Retinal pigment epithelial cell (primary cell): ENCODE data around the gene ADAMTS6.

ENCODE experiments used
- DNase-seq: peaks from one replicate; pipeline ENCODE4 v3.0.0-alpha.2; 2010; ENCODE audit warnings: low read depth
- H3K4me3 ChIP-seq: 2 replicates; pipeline ENCODE4 v1.5.1; 2011; ENCODE audit warnings: mild to moderate bottlenecking, low read length, control low read depth, moderate library complexity
- TF ChIP-seq, protein P1 (sequence below): conservative IDR thresholded peaks from 2 replicates; pipeline ENCODE4 v1.5.1; 2011; ENCODE audit warnings: low read depth, low read length, control low read depth, inconsistent platforms

The ADAMTS6 gene

DNA sequence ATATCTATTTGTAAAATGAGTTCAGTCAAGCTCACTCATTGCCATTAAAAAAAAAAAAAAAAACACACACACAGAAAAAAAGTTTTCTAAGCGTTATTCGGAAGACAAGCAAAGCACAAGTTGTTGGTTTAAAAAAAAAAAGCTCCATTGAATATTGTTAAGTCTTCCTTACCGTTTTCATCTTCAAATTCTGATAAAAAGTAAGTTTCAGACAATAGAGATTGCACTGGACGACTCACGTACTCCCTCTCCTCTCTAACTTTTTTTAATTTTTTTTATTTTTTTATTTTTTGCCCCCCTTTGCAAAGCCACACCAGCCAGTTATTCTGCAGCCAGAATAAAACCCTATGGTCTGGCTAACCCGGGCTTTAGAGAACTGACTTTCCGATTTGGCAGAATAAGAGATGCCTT is 544 bp downstream of the ADAMTS6 start:
- no peak for DNase-seq
- H3K4me3 ChIP-seq, result peak overlapping the region; percentile 83
- TF ChIP-seq, protein P1, sequence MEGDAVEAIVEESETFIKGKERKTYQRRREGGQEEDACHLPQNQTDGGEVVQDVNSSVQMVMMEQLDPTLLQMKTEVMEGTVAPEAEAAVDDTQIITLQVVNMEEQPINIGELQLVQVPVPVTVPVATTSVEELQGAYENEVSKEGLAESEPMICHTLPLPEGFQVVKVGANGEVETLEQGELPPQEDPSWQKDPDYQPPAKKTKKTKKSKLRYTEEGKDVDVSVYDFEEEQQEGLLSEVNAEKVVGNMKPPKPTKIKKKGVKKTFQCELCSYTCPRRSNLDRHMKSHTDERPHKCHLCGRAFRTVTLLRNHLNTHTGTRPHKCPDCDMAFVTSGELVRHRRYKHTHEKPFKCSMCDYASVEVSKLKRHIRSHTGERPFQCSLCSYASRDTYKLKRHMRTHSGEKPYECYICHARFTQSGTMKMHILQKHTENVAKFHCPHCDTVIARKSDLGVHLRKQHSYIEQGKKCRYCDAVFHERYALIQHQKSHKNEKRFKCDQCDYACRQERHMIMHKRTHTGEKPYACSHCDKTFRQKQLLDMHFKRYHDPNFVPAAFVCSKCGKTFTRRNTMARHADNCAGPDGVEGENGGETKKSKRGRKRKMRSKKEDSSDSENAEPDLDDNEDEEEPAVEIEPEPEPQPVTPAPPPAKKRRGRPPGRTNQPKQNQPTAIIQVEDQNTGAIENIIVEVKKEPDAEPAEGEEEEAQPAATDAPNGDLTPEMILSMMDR, result no peak

DNA sequence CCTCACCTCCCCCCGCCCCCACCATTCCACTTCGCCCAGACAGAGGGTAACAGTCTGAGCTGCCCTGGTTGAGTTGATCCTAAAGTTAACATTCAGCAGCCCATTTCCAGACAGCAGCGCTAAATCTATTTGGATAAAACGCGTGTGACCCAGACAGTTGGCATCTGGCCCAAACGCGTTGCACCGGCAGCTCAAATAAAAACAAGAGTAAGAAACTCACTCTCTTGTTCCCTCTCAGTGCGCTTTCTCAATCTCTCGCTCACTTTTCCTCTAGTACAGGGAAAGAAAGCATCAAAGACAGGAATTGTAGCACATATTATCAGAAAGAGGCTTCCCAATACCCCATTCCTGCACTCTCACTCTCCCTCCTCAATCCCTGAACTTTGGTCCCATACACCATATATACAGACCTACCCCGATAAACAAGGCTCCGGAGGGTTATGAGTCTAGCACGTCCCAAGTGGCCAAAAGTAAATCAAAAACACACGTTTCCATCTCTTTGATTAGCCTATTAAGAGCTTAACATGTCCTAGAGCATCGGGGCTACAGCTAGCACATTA is 1.3 kb downstream of the ADAMTS6 start:
- H3K4me3 ChIP-seq, result peak overlapping the region; percentile 83
- TF ChIP-seq, protein P1, result no peak
- peak; percentile 71 for DNase-seq

DNA sequence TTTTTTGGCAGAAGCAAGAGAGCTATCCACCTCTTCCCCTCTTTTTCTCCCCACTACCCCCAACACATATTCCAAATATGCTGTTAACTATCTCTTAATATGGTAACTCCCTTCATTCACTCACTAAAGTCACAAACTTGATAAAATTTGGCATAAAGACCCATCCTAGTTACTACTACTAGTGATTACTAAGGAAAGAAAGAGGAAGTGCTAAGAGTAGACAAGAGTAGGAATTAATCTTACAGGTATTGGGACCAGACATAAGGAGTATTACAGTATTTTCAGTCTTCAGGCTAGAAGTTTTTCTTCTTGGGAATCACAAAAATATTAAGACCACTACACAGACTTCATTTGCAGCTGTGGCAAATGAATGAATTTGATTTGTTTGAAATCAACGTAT is 2.2 kb downstream of the ADAMTS6 start:
- H3K4me3 ChIP-seq, result peak overlapping the region; percentile 83

DNA sequence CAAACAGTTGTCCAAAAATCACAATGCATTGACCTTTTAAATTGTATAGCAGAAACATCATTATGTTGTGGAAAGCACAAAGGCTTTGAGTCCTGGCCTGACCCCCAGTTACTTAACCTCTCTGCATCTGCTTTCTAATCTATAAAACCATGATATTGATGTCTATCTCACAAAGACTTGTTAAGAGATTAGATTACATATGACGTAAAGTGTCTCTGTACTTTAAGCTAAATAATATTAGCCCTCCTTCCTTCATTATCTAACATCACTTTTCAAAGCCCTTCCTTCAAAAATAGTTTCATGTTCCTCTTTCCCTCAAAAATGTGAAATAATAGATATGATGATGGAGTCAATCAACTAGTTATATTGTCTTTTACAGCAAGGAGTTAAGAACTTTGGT is 3.4 kb downstream of the ADAMTS6 start:
- H3K4me3 ChIP-seq, result no peak overlapping the region
- no peak for DNase-seq
- TF ChIP-seq, protein P1, result no peak

More for the DNA sequence above, 2.2 kb downstream of the ADAMTS6 start:
- no peak for DNase-seq
- TF ChIP-seq, protein P1, result no peak

DNA sequence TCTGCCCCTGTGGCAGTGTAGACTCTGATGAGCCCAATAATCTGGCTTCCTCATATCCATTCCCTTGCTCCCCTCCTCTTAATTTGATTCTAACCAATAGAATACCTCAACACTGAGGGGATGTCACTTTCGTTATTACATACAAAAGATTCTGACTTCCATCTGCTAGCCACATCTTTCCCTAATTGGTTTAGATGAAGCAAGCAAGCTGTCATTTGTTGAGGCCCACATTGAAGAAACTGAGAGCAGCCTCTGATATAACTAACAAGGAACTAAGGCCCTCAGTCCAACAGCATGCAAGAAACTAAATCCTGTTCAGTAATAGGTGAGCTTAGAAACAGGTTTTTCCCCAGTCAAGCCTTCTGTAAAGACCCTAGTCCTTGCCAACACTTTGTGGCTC is 5.8 kb downstream of the ADAMTS6 start:
- DNase-seq, result no peak
- TF ChIP-seq, protein P1, result no peak
- no peak overlapping the region for H3K4me3 ChIP-seq

DNA sequence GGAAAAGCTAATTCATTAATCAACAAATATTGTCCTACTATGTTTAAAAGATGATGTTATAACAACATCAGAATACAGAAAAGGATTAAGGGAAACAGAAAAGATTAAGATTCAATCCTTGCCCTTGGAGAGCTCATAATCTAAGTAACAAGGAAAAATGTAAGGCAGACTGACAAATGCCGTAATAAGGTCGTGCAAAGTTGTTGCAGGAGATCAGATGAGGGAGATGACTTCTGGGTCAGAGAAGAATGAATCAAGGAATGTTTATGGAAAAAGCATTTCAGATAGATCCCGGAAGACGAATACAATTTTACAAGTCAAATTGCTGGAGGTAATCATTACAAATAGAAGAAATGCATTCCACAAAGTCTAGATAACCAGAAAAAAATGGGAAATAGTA is 6.4 kb downstream of the ADAMTS6 start:
- no peak overlapping the region for H3K4me3 ChIP-seq
- TF ChIP-seq, protein P1, result no peak
- no peak for DNase-seq

DNA sequence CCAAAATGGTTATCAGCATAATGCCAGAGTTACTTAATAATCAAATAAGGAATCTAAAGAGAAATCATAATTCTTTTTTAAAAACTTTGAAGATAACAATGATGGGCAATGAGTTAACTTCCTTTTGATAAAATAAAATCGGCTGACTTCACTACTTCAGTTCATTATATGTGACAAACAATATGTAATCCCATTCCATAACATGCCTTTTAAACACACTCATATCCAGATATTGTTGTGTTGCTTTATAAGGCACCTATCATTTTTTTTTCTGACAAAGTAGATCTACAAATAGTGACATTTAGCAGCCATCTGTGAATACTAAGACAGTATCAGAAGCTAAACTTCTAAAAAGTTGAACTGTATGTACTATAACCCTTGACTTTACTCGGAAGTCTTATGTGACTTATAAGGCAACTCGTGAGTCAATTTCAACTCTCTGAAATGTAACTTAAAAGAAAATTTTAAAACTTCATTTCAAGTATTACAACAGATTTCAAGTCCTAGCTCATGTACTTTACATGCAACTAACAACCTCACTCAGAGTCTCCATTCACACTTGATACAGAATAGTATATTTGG is 7.5 kb downstream of the ADAMTS6 start:
- no peak for DNase-seq
- TF ChIP-seq, protein P1, result no peak
- H3K4me3 ChIP-seq, result no peak overlapping the region
